Parietal lobe (tissue), 1 donor: Measurements from ENCODE around the gene GRK1. TPM values are rescaled to one million over a fixed set of nuclear protein-coding genes. Genes with fewer than 3 reads are reported as not detected.

Experiments
- total RNA-seq: library from RNA; depleted of rRNA; stranded (reverse); fragments of >200 nt; gene quantifications from one replicate; pipeline ENCODE4 v1.2.3, GENCODE V29; 2014

Gene GRK1
- 1.3 TPM for total RNA-seq

GRCh38 chr13:113666951-113667701 is at the start of gene GRK1:
TSS of gene GRK1 (plus strand) at chr13:113667219. CDS start at chr13:113667387, 168 bp downstream.

GRCh38 chr13:113657851-113658741 is 8.9 kb upstream of the GRK1 start, which contains the start of gene ATP4B:
TSS of gene ATP4B (minus strand) at chr13:113658198. CDS start at chr13:113658144, 54 bp downstream.

GRCh38 chr13:113758651-113759524 is 91.9 kb downstream of the GRK1 start, which contains the start of gene TMEM255B:
TSS of gene TMEM255B (plus strand) at chr13:113759226. CDS start at chr13:113759270, 44 bp downstream.

Other genes with a start within 250 kb of the GRK1 start
- 1.6 TPM for gene ADPRHL1, start 213.7 kb upstream of the GRK1 start, total RNA-seq
- 40.4 TPM for gene DCUN1D2, start 176.5 kb upstream of the GRK1 start, total RNA-seq
- gene TFDP1, start 82.5 kb upstream of the GRK1 start, total RNA-seq, result 34.4 TPM
- not detected for gene ATP4B, start 9.0 kb upstream of the GRK1 start, total RNA-seq
- gene TMEM255B, start 92.0 kb downstream of the GRK1 start, total RNA-seq, result 0.31 TPM
- gene GAS6, start 196.9 kb downstream of the GRK1 start, total RNA-seq, result 26.6 TPM